ENCODE data around the gene HTT.

HTT gene

DNA sequence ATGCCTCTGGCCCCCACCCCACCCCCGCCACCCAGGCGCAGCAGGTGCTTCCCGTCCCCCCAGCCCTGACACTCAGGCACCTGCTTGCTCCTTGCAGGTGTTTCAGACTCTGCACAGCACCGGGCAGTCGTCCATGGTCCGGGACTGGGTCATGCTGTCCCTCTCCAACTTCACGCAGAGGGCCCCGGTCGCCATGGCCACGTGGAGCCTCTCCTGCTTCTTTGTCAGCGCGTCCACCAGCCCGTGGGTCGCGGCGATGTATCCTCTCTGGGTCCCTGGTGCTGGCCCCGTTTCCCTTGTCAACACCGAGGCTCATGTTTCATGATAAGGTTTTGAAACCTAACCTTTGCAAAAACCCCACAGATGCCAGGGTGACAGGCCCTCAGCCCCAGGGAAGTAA is 164.2 kb downstream of the HTT start:
- DNase-seq (ENCODE audit: low read depth), result no peak
- H3K4me3 ChIP-seq (ENCODE audit: low read length), result no peak overlapping the region
- no peak for TF ChIP-seq CTCF (conservative IDR thresholded peaks at IDR 0.05; ENCODE audit: low read depth, low read length)

- DNase-seq (ENCODE audit: low read depth), result no peak
- H3K4me3 ChIP-seq (ENCODE audit: low read length), result no peak overlapping the region
- TF ChIP-seq CTCF (conservative IDR thresholded peaks at IDR 0.05; ENCODE audit: low read depth, low read length), result no peak
Measured at GRCh38 chr4:3239303-3239702, 164.8 kb downstream of the HTT start.

GRCh38 chr4:3239998-3240920 is 165.8 kb downstream of the HTT start:
- no peak for DNase-seq (ENCODE audit: low read depth)
- H3K4me3 ChIP-seq (ENCODE audit: low read length), result no peak overlapping the region
- no peak for TF ChIP-seq CTCF (conservative IDR thresholded peaks at IDR 0.05; ENCODE audit: low read depth, low read length)

- H3K4me3 ChIP-seq (ENCODE audit: low read length), result no peak overlapping the region
- TF ChIP-seq CTCF (conservative IDR thresholded peaks at IDR 0.05; ENCODE audit: low read depth, low read length), result no peak
- DNase-seq (ENCODE audit: low read depth), result no peak
Measured at GRCh38 chr4:3240936-3241522, 166.5 kb downstream of the HTT start.

DNA sequence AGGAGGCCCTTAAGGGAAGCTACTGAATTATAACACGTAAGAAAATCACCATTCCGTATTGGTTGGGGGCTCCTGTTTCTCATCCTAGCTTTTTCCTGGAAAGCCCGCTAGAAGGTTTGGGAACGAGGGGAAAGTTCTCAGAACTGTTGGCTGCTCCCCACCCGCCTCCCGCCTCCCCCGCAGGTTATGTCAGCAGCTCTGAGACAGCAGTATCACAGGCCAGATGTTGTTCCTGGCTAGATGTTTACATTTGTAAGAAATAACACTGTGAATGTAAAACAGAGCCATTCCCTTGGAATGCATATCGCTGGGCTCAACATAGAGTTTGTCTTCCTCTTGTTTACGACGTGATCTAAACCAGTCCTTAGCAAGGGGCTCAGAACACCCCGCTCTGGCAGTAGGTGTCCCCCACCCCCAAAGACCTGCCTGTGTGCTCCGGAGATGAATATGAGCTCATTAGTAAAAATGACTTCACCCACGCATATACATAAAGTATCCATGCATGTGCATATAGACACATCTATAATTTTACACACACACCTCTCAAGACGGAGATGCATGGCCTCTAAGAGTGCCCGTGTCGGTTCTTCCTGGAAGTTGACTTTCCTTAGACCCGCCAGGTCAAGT is 167.5 kb downstream of the HTT start:
- no peak for TF ChIP-seq CTCF (conservative IDR thresholded peaks at IDR 0.05; ENCODE audit: low read depth, low read length)
- H3K4me3 ChIP-seq (ENCODE audit: low read length), result no peak overlapping the region
- no peak for DNase-seq (ENCODE audit: low read depth)

- H3K4me3 ChIP-seq (ENCODE audit: low read length), result no peak overlapping the region
- no peak for TF ChIP-seq CTCF (conservative IDR thresholded peaks at IDR 0.05; ENCODE audit: low read depth, low read length)
- no peak for DNase-seq (ENCODE audit: low read depth)
Measured at GRCh38 chr4:3243136-3243780, 168.8 kb downstream of the HTT start.
